Skeletal muscle satellite cell (primary cell): ENCODE measurements around the gene BLOC1S3.

Experiments used
- H3K27me3 ChIP-seq: 2 replicates; pipeline ENCODE4 v1.7.0; 2013; ENCODE audit warnings: low read length; ENCODE audit not compliant: control insufficient read depth, insufficient read depth
- H3K36me3 ChIP-seq: 2 replicates; pipeline ENCODE4 v1.7.0; 2013; ENCODE audit warnings: mild to moderate bottlenecking, control low read depth, low read length; ENCODE audit not compliant: insufficient read depth
- H3K4me1 ChIP-seq: 2 replicates; pipeline ENCODE4 v1.7.0; 2013; ENCODE audit warnings: low read length; ENCODE audit not compliant: control insufficient read depth, insufficient read depth
- H3K4me2 ChIP-seq: 2 replicates; pipeline ENCODE4 v1.7.0; 2013; ENCODE audit warnings: mild to moderate bottlenecking, low read length
- H3K4me3 ChIP-seq: 2 replicates; pipeline ENCODE4 v1.7.0; 2013; ENCODE audit warnings: low read length
- H3K9ac ChIP-seq: 2 replicates; pipeline ENCODE4 v1.7.0; 2013; ENCODE audit warnings: mild to moderate bottlenecking, low read depth, low read length, moderate library complexity
- H3K9me3 ChIP-seq: replicated peaks from 2 replicates; pipeline ENCODE4 v1.7.0; 2013; ENCODE audit warnings: mild to moderate bottlenecking, control low read depth, low read length

Gene BLOC1S3

GRCh38 chr19:45179072-45179891, 698 bp downstream of the BLOC1S3 start:
- H3K4me1 ChIP-seq: peaks cover 27% of the 10 kb centered on the region
- H3K4me3 ChIP-seq: peak overlapping the region; percentile 86
- peak overlapping the region; percentile 88 for H3K4me2 ChIP-seq
- no peaks in the 10 kb centered on the region for H3K9me3 ChIP-seq
- H3K36me3 ChIP-seq: no peaks in the 10 kb centered on the region
- H3K27me3 ChIP-seq: no peaks in the 10 kb centered on the region
- H3K9ac ChIP-seq: peak overlapping the region; percentile 84

- H3K36me3 ChIP-seq: no peaks in the 10 kb centered on the region
- H3K9ac ChIP-seq: peak overlapping the region; percentile 84
- peaks cover 25% of the 10 kb centered on the region for H3K4me1 ChIP-seq
- no peaks in the 10 kb centered on the region for H3K27me3 ChIP-seq
- H3K4me2 ChIP-seq: peak overlapping the region; percentile 88
- H3K9me3 ChIP-seq: no peaks in the 10 kb centered on the region
- H3K4me3 ChIP-seq: peak overlapping the region; percentile 86
These were observed 1.3 kb downstream of the BLOC1S3 start for GRCh38 chr19:45179892-45180370.

GRCh38 chr19:45180936-45181335, 2.4 kb downstream of the BLOC1S3 start:
- Histone ChIP-seq H3K27me3 (no peaks in the 10 kb centered on the region), H3K4me3 (no peak overlapping the region), H3K4me1 (peaks cover 19% of the 10 kb centered on the region)

GRCh38 chr19:45182758-45183157, 4.2 kb downstream of the BLOC1S3 start:
- peaks cover 15% of the 10 kb centered on the region for H3K4me1 ChIP-seq
- no peaks in the 10 kb centered on the region for H3K27me3 ChIP-seq
- H3K9me3 ChIP-seq: no peaks in the 10 kb centered on the region
- H3K4me3 ChIP-seq: no peak overlapping the region
- H3K36me3 ChIP-seq: no peaks in the 10 kb centered on the region
- H3K4me2 ChIP-seq: no peak overlapping the region
- no peak overlapping the region for H3K9ac ChIP-seq

More at GRCh38 chr19:45180936-45181335, 2.4 kb downstream of the BLOC1S3 start:
- Histone ChIP-seq H3K9me3 (no peaks in the 10 kb centered on the region), H3K9ac (no peak overlapping the region), H3K36me3 (no peaks in the 10 kb centered on the region), H3K4me2 (no peak overlapping the region)

GRCh38 chr19:45184115-45184514, 5.5 kb downstream of the BLOC1S3 start:
- Histone ChIP-seq H3K4me2 (no peak overlapping the region), H3K9me3 (no peaks in the 10 kb centered on the region), H3K4me3 (no peak overlapping the region), H3K36me3 (no peaks in the 10 kb centered on the region), H3K9ac (no peak overlapping the region), H3K27me3 (no peaks in the 10 kb centered on the region), H3K4me1 (peaks cover 15% of the 10 kb centered on the region)

GRCh38 chr19:45186509-45187334, 8.1 kb downstream of the BLOC1S3 start:
- no peak overlapping the region for H3K9ac ChIP-seq
- no peak overlapping the region for H3K4me2 ChIP-seq
- no peaks in the 10 kb centered on the region for H3K9me3 ChIP-seq
- H3K4me1 ChIP-seq: no peaks in the 10 kb centered on the region
- no peaks in the 10 kb centered on the region for H3K36me3 ChIP-seq
- no peak overlapping the region for H3K4me3 ChIP-seq
- no peaks in the 10 kb centered on the region for H3K27me3 ChIP-seq

- H3K4me2 ChIP-seq: no peak overlapping the region
- no peak overlapping the region for H3K9ac ChIP-seq
- no peaks in the 10 kb centered on the region for H3K36me3 ChIP-seq
- no peaks in the 10 kb centered on the region for H3K4me1 ChIP-seq
- H3K27me3 ChIP-seq: no peaks in the 10 kb centered on the region
- H3K9me3 ChIP-seq: no peaks in the 10 kb centered on the region
- H3K4me3 ChIP-seq: no peak overlapping the region
These were observed 9.0 kb downstream of the BLOC1S3 start for GRCh38 chr19:45187421-45188100.

- H3K4me3 ChIP-seq: no peak overlapping the region
- H3K4me1 ChIP-seq: no peaks in the 10 kb centered on the region
- H3K36me3 ChIP-seq: no peaks in the 10 kb centered on the region
- H3K27me3 ChIP-seq: no peaks in the 10 kb centered on the region
- H3K4me2 ChIP-seq: no peak overlapping the region
- no peaks in the 10 kb centered on the region for H3K9me3 ChIP-seq
- no peak overlapping the region for H3K9ac ChIP-seq
These were observed 11.4 kb downstream of the BLOC1S3 start for GRCh38 chr19:45189971-45190370.

GRCh38 chr19:45191375-45191774, 12.8 kb downstream of the BLOC1S3 start:
- Histone ChIP-seq H3K36me3 (no peaks in the 10 kb centered on the region), H3K4me1 (no peaks in the 10 kb centered on the region), H3K27me3 (no peaks in the 10 kb centered on the region), H3K4me2 (no peak overlapping the region), H3K4me3 (no peak overlapping the region), H3K9me3 (no peaks in the 10 kb centered on the region), H3K9ac (no peak overlapping the region)

- no peaks in the 10 kb centered on the region for H3K4me1 ChIP-seq
- no peaks in the 10 kb centered on the region for H3K36me3 ChIP-seq
- H3K9me3 ChIP-seq: no peaks in the 10 kb centered on the region
- no peak overlapping the region for H3K9ac ChIP-seq
- peaks cover 4% of the 10 kb centered on the region for H3K27me3 ChIP-seq
- no peak overlapping the region for H3K4me2 ChIP-seq
- H3K4me3 ChIP-seq: no peak overlapping the region
These were observed 17.2 kb downstream of the BLOC1S3 start for GRCh38 chr19:45195764-45196163.

- Histone ChIP-seq H3K9me3 (no peaks in the 10 kb centered on the region), H3K9ac (no peak overlapping the region), H3K4me2 (no peak overlapping the region), H3K36me3 (no peaks in the 10 kb centered on the region), H3K4me3 (no peak overlapping the region), H3K27me3 (peaks cover 4% of the 10 kb centered on the region), H3K4me1 (no peaks in the 10 kb centered on the region)
These were observed 22.0 kb downstream of the BLOC1S3 start for GRCh38 chr19:45200568-45200967.
